ENCODE measurements around the gene EXOC1. TPM values are rescaled to one million over a fixed set of nuclear protein-coding genes. Genes with fewer than 3 reads are reported as not detected.
"Not testable (repeated sequence)": the region's sequence is repeated elsewhere in the genome, so short reads cannot be mapped to it uniquely, and the experiment has no call there.

Gene EXOC1
- total RNA-seq, 6 experiments from 2014 or later: 6.7 to 9.8 (median 9.2) TPM

DNA sequence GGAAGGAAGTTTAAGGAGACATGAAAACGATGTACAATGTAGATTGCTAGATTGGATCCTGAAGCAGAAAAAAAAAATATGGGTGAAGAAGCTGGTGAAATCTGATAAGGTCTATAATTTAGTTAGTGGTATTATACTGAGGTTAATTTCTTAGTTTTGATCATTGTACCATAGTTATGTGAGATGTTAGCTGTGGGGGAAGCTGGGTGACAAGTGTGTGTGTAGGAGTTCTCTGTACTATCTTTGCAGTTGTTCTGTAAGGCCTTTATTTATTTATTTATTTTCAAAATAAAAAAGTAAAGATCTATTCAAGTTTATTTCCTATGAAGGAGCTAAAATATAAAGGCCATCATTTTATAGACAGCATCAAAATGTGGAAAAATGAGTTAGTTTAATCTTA, 12.5 kb upstream of the EXOC1 start:
- Histone ChIP-seq H3K4me3 (no peak overlapping the region), H3K36me3 (no peaks in the 10 kb centered on the region), H3K9me3 (peaks cover 0 to 3% (median 0%) of the 10 kb centered on the region in 4 donors), H3K27me3 (no peaks in the 10 kb centered on the region), H3K27ac (no peak overlapping the region), H3K4me1 (no peaks in the 10 kb centered on the region)
- ATAC-seq: no peak
- intact Hi-C loops (cut with DNase I): no loop called here
- DNase-seq: no peak
- WGBS (ENCODE audit: insufficient coverage, low coverage, low lambda C conversion rate, missing lambda C conversion rate): 60% methylated on average over 1 of the region's 1 CpG
- TF ChIP-seq, protein P1, sequence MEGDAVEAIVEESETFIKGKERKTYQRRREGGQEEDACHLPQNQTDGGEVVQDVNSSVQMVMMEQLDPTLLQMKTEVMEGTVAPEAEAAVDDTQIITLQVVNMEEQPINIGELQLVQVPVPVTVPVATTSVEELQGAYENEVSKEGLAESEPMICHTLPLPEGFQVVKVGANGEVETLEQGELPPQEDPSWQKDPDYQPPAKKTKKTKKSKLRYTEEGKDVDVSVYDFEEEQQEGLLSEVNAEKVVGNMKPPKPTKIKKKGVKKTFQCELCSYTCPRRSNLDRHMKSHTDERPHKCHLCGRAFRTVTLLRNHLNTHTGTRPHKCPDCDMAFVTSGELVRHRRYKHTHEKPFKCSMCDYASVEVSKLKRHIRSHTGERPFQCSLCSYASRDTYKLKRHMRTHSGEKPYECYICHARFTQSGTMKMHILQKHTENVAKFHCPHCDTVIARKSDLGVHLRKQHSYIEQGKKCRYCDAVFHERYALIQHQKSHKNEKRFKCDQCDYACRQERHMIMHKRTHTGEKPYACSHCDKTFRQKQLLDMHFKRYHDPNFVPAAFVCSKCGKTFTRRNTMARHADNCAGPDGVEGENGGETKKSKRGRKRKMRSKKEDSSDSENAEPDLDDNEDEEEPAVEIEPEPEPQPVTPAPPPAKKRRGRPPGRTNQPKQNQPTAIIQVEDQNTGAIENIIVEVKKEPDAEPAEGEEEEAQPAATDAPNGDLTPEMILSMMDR (IDR thresholded peaks at IDR 0.05): no peak
- no peak for TF ChIP-seq POLR2A (IDR thresholded peaks at IDR 0.05)

DNA sequence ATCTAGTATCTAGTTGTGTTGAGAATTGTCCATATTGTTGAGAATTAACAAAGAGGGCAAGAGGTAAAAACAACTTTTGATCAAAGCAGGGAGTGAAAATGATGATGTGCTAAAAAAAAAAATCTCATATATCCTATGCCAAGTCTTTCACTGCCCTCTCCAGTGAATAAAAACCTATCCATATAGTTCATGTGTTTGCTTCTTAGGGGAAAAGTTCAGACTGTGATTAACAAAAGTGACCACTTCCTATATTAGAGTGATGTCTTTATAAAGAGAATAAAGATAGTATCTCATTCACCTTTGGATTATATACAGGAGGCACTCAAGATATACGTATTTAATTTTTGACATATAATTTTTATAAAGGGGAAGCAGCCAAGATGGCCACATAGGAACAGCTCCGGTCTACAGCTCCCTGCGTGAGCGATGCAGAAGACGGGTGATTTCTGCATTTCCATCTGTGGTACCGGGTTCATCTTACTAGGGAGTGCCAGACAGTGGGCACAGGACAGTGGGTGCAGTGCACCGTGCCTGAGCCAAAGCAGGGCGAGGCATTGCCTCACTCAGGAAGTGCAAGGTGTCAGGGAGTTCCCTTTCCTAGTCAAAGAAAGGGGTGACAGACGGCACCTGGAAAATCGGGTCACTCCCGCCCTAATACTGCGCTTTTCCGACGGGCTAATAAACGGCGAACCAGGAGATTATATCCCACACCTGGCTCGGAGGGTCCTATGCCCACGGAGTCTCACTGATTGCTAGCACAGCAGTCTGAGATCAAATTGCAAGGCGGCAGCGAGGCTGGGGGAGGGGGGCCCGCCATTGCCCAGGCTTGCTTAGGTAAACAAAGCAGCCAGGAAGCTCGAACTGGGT, 11.8 kb upstream of the EXOC1 start:
- H3K4me1 ChIP-seq; ATAC-seq; H3K9me3 ChIP-seq; H3K36me3 ChIP-seq; intact Hi-C loops (cut with DNase I); H3K4me3 ChIP-seq; H3K27me3 ChIP-seq; DNase-seq; H3K27ac ChIP-seq: not testable (repeated sequence)
- 80% methylated on average over 15 of the region's 22 CpGs for WGBS (ENCODE audit: insufficient coverage, low coverage, low lambda C conversion rate, missing lambda C conversion rate)

DNA sequence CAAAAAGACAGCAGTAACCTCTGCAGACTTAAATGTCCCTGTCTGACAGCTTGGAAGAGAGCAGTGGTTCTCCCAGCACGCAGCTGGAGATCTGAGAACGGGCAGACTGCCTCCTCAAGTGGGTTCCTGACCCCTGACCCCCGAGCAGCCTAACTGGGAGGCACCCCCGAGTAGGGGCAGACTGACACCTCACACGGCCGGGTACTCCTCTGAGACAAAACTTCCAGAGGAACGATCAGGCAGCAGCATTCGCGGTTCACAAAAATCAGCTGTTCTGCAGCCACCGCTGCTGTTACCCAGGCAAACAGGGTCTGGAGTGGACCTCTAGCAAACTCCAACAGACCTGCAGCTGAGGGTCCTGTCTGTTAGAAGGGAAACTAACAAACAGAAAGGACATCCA, 11.1 kb upstream of the EXOC1 start:
- H3K27me3 ChIP-seq; intact Hi-C loops (cut with DNase I); DNase-seq; H3K9me3 ChIP-seq; ATAC-seq; H3K4me3 ChIP-seq; H3K4me1 ChIP-seq; H3K36me3 ChIP-seq; H3K27ac ChIP-seq: not testable (repeated sequence)
- WGBS (ENCODE audit: insufficient coverage, low coverage, low lambda C conversion rate, missing lambda C conversion rate): no CpG with 5 or more reads among the region's 10 CpGs

DNA sequence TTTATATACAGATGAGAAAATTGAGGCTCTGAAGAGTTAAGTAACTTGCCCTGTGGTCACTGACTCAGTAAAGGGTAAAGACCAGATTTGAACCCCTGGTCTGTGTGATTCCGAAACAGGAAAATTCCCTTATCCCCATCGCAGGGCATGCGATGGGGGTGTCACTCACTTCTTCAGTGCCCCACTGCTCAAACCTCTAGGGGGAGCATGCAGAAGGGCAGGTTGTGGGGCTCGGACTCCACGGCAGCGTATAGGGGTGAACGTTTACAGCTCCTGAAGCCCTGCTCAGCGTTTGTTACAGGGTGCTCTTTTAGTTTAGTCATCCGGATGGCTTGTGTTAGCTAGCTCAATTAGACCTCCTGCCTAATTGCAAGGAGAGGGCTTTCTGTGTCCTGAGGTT, 3.7 kb upstream of the EXOC1 start:
- DNase-seq: no peak
- TF ChIP-seq POLR2A (IDR thresholded peaks at IDR 0.05): no peak
- TF ChIP-seq, protein P1 (IDR thresholded peaks at IDR 0.05): no peak
- no peak overlapping the region for H3K27ac ChIP-seq
- H3K36me3 ChIP-seq: no peaks in the 10 kb centered on the region
- H3K27me3 ChIP-seq: no peaks in the 10 kb centered on the region
- no peaks in the 10 kb centered on the region for H3K9me3 ChIP-seq
- no peak overlapping the region for H3K4me3 ChIP-seq
- no peak for ATAC-seq
- no CpG with 5 or more reads among the region's 9 CpGs for WGBS (ENCODE audit: insufficient coverage, low coverage, low lambda C conversion rate, missing lambda C conversion rate)
- intact Hi-C loops (cut with DNase I): no loop called here
- no peaks in the 10 kb centered on the region for H3K4me1 ChIP-seq

DNA sequence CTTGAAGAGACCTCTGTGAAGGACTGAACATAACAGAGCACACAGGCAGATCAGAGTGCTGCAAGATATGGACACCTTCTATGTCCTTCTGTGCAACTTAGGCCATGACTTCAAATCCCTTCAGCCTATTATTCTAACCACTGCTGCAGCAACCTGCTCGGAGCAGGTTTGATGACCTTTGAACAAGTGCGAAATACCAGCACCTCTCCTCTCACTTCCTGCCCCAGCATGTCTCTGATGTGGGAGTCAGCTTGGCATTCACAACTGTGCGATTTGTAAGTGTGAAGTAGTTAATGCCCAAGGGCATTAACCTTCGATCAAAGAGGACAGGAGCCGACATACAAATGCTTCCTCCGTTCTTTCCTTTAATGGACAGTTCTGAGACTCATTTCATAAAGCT, 1.6 kb upstream of the EXOC1 start:
- H3K4me1 ChIP-seq: no peaks in the 10 kb centered on the region
- H3K9me3 ChIP-seq: no peaks in the 10 kb centered on the region
- H3K27me3 ChIP-seq: no peaks in the 10 kb centered on the region
- no peak overlapping the region for H3K4me3 ChIP-seq
- no peak for DNase-seq
- no peaks in the 10 kb centered on the region for H3K36me3 ChIP-seq
- no peak for ATAC-seq
- no peak overlapping the region for H3K27ac ChIP-seq
- no peak for TF ChIP-seq POLR2A (IDR thresholded peaks at IDR 0.05)
- TF ChIP-seq, protein P1 (IDR thresholded peaks at IDR 0.05): no peak
- 59% methylated on average over 3 of the region's 6 CpGs for WGBS (ENCODE audit: insufficient coverage, low coverage, low lambda C conversion rate, missing lambda C conversion rate)
- intact Hi-C loops (cut with DNase I): no loop called here
